HEK293 (cell line): ENCODE results near the gene INKA2.

ENCODE experiments used
- ELK4 ChIP-seq: IDR thresholded peaks from 2 replicates; pipeline ENCODE4 v1.6.1; 2011; ENCODE audit warnings: mild to moderate bottlenecking, low read depth, low read length, borderline replicate concordance
- GLIS1 ChIP-seq: fragments of 450-650 bp; formaldehyde crosslinking; IDR thresholded peaks from 2 replicates; pipeline ENCODE4 v1.5.1; 2016; ENCODE audit warnings: missing biosample characterization, missing genetic modification characterization
- MZF1 ChIP-seq: fragments of 450-650 bp; formaldehyde crosslinking; IDR thresholded peaks from 2 replicates; pipeline ENCODE4 v1.5.1; 2017; ENCODE audit warnings: missing biosample characterization, missing genetic modification characterization, borderline replicate concordance
- REPIN1 ChIP-seq: fragments of 450-650 bp; formaldehyde crosslinking; IDR thresholded peaks from 2 replicates; pipeline ENCODE4 v1.5.1; 2017; ENCODE audit warnings: missing biosample characterization, missing genetic modification characterization, low read depth
- REST ChIP-seq: fragments of 450-650 bp; formaldehyde crosslinking; IDR thresholded peaks from 2 replicates; pipeline ENCODE4 v1.5.1; 2016; ENCODE audit warnings: missing biosample characterization, missing genetic modification characterization
- YY1 ChIP-seq: fragments of 450-650 bp; formaldehyde crosslinking; IDR thresholded peaks from 2 replicates; pipeline ENCODE4 v1.5.1; 2018; ENCODE audit warnings: missing biosample characterization, missing genetic modification characterization
- ZBTB8A ChIP-seq: fragments of 450-650 bp; formaldehyde crosslinking; IDR thresholded peaks from 2 replicates; pipeline ENCODE4 v1.5.1; 2016; ENCODE audit warnings: missing biosample characterization, missing genetic modification characterization
- ZEB2 ChIP-seq: fragments of 450-650 bp; formaldehyde crosslinking; IDR thresholded peaks from 2 replicates; pipeline ENCODE4 v1.5.1; 2016; ENCODE audit warnings: missing biosample characterization, missing genetic modification characterization
- ZFHX2 ChIP-seq: fragments of 450-650 bp; formaldehyde crosslinking; conservative IDR thresholded peaks from 2 replicates; pipeline ENCODE4 v1.5.1; 2016; ENCODE audit warnings: missing biosample characterization, missing genetic modification characterization
- ZNF10 ChIP-seq: fragments of 450-650 bp; formaldehyde crosslinking; IDR thresholded peaks from 2 replicates; pipeline ENCODE4 v1.5.1; 2017; ENCODE audit warnings: missing biosample characterization, missing genetic modification characterization
- ZNF112 ChIP-seq: fragments of 450-650 bp; formaldehyde crosslinking; IDR thresholded peaks from 2 replicates; pipeline ENCODE4 v1.5.0; 2017; ENCODE audit warnings: missing biosample characterization, missing genetic modification characterization
- ZNF138 ChIP-seq: fragments of 450-650 bp; formaldehyde crosslinking; IDR thresholded peaks from 2 replicates; pipeline ENCODE4 v1.5.1; 2016; ENCODE audit warnings: missing biosample characterization, missing genetic modification characterization, borderline replicate concordance
- ZNF174 ChIP-seq: fragments of 450-650 bp; formaldehyde crosslinking; IDR thresholded peaks from 2 replicates; pipeline ENCODE4 v1.5.0; 2017; ENCODE audit warnings: missing biosample characterization, mild to moderate bottlenecking, missing genetic modification characterization
- ZNF175 ChIP-seq: fragments of 450-650 bp; formaldehyde crosslinking; IDR thresholded peaks from 2 replicates; pipeline ENCODE4 v1.5.1; 2016; ENCODE audit warnings: missing biosample characterization, missing genetic modification characterization
- ZNF2 ChIP-seq: fragments of 450-650 bp; formaldehyde crosslinking; IDR thresholded peaks from 2 replicates; pipeline ENCODE4 v1.5.1; 2016; ENCODE audit warnings: missing biosample characterization, missing genetic modification characterization
- ZNF24 ChIP-seq: fragments of 450-650 bp; formaldehyde crosslinking; IDR thresholded peaks from 2 replicates; pipeline ENCODE4 v1.5.1; 2016; ENCODE audit warnings: missing biosample characterization, missing genetic modification characterization
- ZNF266 ChIP-seq: fragments of 450-650 bp; formaldehyde crosslinking; IDR thresholded peaks from 2 replicates; pipeline ENCODE4 v1.5.1; 2016; ENCODE audit warnings: missing biosample characterization, missing genetic modification characterization, low read depth
- ZNF335 ChIP-seq: fragments of 450-650 bp; formaldehyde crosslinking; conservative IDR thresholded peaks from 2 replicates; pipeline ENCODE4 v1.5.1; 2016; ENCODE audit warnings: missing biosample characterization, missing genetic modification characterization
- ZNF37A ChIP-seq: fragments of 450-650 bp; IDR thresholded peaks from 2 replicates; pipeline ENCODE4 v1.5.1; 2018; ENCODE audit warnings: missing biosample characterization, missing genetic modification characterization
- ZNF391 ChIP-seq: fragments of 450-650 bp; formaldehyde crosslinking; IDR thresholded peaks from 2 replicates; pipeline ENCODE4 v1.5.1; 2016; ENCODE audit warnings: low read depth, missing biosample characterization, missing genetic modification characterization, borderline replicate concordance
- ZNF416 ChIP-seq: fragments of 450-650 bp; formaldehyde crosslinking; IDR thresholded peaks from 2 replicates; pipeline ENCODE4 v1.5.1; 2016; ENCODE audit warnings: missing biosample characterization, missing genetic modification characterization
- ZNF449 ChIP-seq: fragments of 450-650 bp; formaldehyde crosslinking; IDR thresholded peaks from 2 replicates; pipeline ENCODE4 v1.5.1; 2017; ENCODE audit warnings: missing biosample characterization, mild to moderate bottlenecking, missing genetic modification characterization, moderate library complexity
- ZNF473 ChIP-seq: fragments of 450-650 bp; formaldehyde crosslinking; IDR thresholded peaks from 2 replicates; pipeline ENCODE4 v1.5.1; 2017; ENCODE audit warnings: missing biosample characterization, missing genetic modification characterization
- ZNF510 ChIP-seq: fragments of 450-650 bp; formaldehyde crosslinking; IDR thresholded peaks from 2 replicates; pipeline ENCODE4 v1.5.1; 2018; ENCODE audit warnings: mild to moderate bottlenecking, missing genetic modification characterization, missing biosample characterization; ENCODE audit not compliant: insufficient replicate concordance
- ZNF571 ChIP-seq: fragments of 450-650 bp; formaldehyde crosslinking; IDR thresholded peaks from 2 replicates; pipeline ENCODE4 v1.5.0; 2017; ENCODE audit warnings: missing biosample characterization, missing genetic modification characterization
- ZNF580 ChIP-seq: fragments of 450-650 bp; formaldehyde crosslinking; IDR thresholded peaks from 2 replicates; pipeline ENCODE4 v1.5.1; 2016; ENCODE audit warnings: missing biosample characterization, missing genetic modification characterization
- ZNF629 ChIP-seq: fragments of 450-650 bp; formaldehyde crosslinking; IDR thresholded peaks from 2 replicates; pipeline ENCODE4 v1.5.1; 2017; ENCODE audit warnings: missing biosample characterization, missing genetic modification characterization
- ZNF639 ChIP-seq: fragments of 450-650 bp; formaldehyde crosslinking; IDR thresholded peaks from 2 replicates; pipeline ENCODE4 v1.5.1; 2016; ENCODE audit warnings: missing biosample characterization, missing genetic modification characterization
- ZNF658 ChIP-seq: fragments of 450-650 bp; formaldehyde crosslinking; IDR thresholded peaks from 2 replicates; pipeline ENCODE4; 2016; ENCODE audit warnings: missing biosample characterization, missing genetic modification characterization
- ZNF660 ChIP-seq: fragments of 450-650 bp; IDR thresholded peaks from 2 replicates; pipeline ENCODE4 v1.5.1; 2018; ENCODE audit warnings: missing biosample characterization, mild to moderate bottlenecking, missing genetic modification characterization
- ZNF692 ChIP-seq: fragments of 450-650 bp; formaldehyde crosslinking; IDR thresholded peaks from 2 replicates; pipeline ENCODE4 v1.5.1; 2016; ENCODE audit warnings: missing biosample characterization, missing genetic modification characterization
- ZNF785 ChIP-seq: fragments of 450-650 bp; formaldehyde crosslinking; IDR thresholded peaks from 2 replicates; pipeline ENCODE4 v1.5.1; 2016; ENCODE audit warnings: missing biosample characterization, missing genetic modification characterization

INKA2 gene

GRCh38 chr1:111739925-111740765 is 950 bp upstream of the INKA2 start (continued):
- no peak for TF ChIP-seq ZNF639
- TF ChIP-seq ZNF785 (tag by site-specific recombination): no peak
- no peak for TF ChIP-seq ZNF24
- no peak for TF ChIP-seq ZNF658 (tag by site-specific recombination)
- TF ChIP-seq ZNF112 (tag by site-specific recombination): no peak
- peak; percentile 74 for TF ChIP-seq ZBTB8A (tag by site-specific recombination)
- no peak for TF ChIP-seq ZNF391 (tag by site-specific recombination)
- TF ChIP-seq ZNF138 (tag by site-specific recombination): no peak
- TF ChIP-seq ZNF37A (tag by site-specific recombination): no peak
- no peak for TF ChIP-seq ZNF571
- no peak for TF ChIP-seq ZNF629 (tag by site-specific recombination)
- no peak for TF ChIP-seq ZNF266 (tag by site-specific recombination)
- no peak for TF ChIP-seq ZNF175 (tag by site-specific recombination)
- TF ChIP-seq ZFHX2 (tag by site-specific recombination): no peak
- TF ChIP-seq ZNF449 (tag by site-specific recombination): peak; percentile 44; the same call in 1 of the 2 replicates
- no peak for TF ChIP-seq ZNF2 (tag by site-specific recombination)
- no peak for TF ChIP-seq MZF1 (tag by site-specific recombination)
- no peak for TF ChIP-seq ZEB2 (tag by site-specific recombination)
- no peak for TF ChIP-seq ZNF416 (tag by site-specific recombination)
- no peak for TF ChIP-seq ZNF174 (tag by site-specific recombination)
- TF ChIP-seq ELK4: no peak
- no peak for TF ChIP-seq ZNF660 (tag by site-specific recombination)
- no peak for TF ChIP-seq ZNF473 (tag by site-specific recombination)
- TF ChIP-seq ZNF335: peak; percentile 95
- TF ChIP-seq ZNF10 (tag by site-specific recombination): no peak
- TF ChIP-seq ZNF692 (tag by site-specific recombination): no peak
- TF ChIP-seq GLIS1 (tag by site-specific recombination): no peak; the same call in 1 of the 2 replicates
- TF ChIP-seq REPIN1: no peak
- no peak for TF ChIP-seq ZNF510
- TF ChIP-seq YY1 (tag by site-specific recombination): peak; percentile 55; the same call in 1 of the 2 replicates
- 0 out of 2 replicates have a peak, but pooled peaks have one; percentile 4 for TF ChIP-seq REST
- no peak for TF ChIP-seq ZNF580 (tag by site-specific recombination)
